ENCODE measurements around the gene DBT. TPM values are rescaled to one million over a fixed set of nuclear protein-coding genes. Genes with fewer than 3 reads are reported as not detected.
A peak's percentile ranks its signal among the peaks of the same experiment; 100 is the strongest.
"Not testable (repeated sequence)": the region's sequence is repeated elsewhere in the genome, so short reads cannot be mapped to it uniquely, and the experiment has no call there.

DBT gene
- total RNA-seq (2014; rRNA removed; shearing (Covaris generic); ENCODE audit: low replicate concordance) = 7.3 and 13.1 TPM in 2 replicates

DNA sequence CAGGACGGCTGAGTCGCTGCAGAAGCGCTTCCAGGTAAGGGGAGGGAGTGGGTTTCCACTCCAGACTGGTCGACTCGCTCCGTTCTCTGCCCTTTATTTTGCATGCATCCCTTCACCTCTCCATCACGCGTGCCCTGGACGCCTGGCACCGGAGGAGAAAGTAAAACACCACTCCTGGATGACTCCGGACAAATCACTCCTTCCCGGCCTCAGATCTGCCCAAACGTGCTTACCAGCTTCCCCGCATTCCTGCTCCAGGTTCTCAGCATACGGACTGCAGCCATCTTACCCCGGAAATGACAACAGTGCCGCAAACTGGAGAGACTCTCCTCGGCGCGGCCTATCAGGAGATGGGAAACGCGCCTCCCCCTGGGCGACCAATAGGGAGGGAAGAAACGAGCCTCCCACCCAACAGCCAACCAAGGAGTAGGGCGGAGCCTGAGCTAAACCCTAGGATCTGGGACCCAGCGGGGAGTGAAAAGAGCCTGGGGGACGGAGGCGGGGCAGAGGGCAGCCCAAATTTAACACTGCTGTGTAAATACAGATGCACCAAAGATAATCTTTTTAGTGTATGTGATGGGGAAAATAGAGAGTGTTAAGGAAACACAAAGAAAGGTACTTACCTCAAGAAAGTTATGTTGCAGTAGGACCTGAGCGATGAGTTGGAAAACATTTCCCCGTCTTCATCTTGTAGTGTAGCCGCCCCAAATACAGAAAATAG lies at the start of gene DBT:
Gene DBT (minus strand): TSS at position 298 of the 721 bp plus-strand sequence. CDS start 14 bp downstream, at position 284.
- H3K27ac ChIP-seq (ENCODE audit: low read length) = peak within 1 kb of the TSS; percentile 42; the same call in 1 of the 2 replicates
- no peaks in the 10 kb centered on the region for H3K9me3 ChIP-seq (ENCODE audit: low read length)
- DNase-seq = peak; percentile 97
- peak within 1 kb of the TSS; percentile 85 for H2AFZ ChIP-seq (ENCODE audit: low read length)
- peaks cover 46% of the 10 kb centered on the region for H3K79me2 ChIP-seq (ENCODE audit: low read length)
- no peaks in the 10 kb centered on the region for H3K9me2 ChIP-seq (replicated peaks; ENCODE audit: insufficient read depth, low read length)
- H3K9ac ChIP-seq (ENCODE audit: low read length) = peak within 1 kb of the TSS; percentile 97
- no peaks in the 10 kb centered on the region for H3K27me3 ChIP-seq (ENCODE audit: low read length)
- peak within 1 kb of the TSS; percentile 93 for H3K4me2 ChIP-seq (ENCODE audit: low read depth, low read length, poor library complexity, severe bottlenecking)
- peaks cover 33% of the 10 kb centered on the region for H3K4me1 ChIP-seq (ENCODE audit: low read length)
- no peaks in the 10 kb centered on the region for H4K20me1 ChIP-seq (ENCODE audit: insufficient read depth, low read depth, low read length)
- no peaks in the 10 kb centered on the region for H3K36me3 ChIP-seq (ENCODE audit: insufficient read depth, low read length)
- peak within 1 kb of the TSS; percentile 98 for H3K4me3 ChIP-seq (ENCODE audit: low read length)

DNA sequence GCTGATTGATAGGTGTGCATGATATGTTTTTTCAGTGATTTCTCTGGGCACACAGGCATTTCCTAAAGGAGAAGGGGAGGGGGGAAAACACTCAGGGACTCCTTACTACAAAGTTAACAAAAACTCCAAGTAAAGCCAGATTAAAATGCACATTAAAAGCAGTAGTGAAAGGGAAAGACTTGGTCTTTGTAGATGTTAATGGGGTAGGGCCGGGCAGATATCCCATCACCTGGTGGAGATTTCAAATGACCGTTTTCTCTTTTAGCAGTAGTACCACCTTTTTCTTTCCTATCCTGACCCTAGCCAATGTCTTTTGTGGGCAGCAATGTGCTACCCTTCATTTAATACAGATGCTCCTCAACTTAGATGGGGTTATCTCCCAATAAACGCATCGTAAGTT lies 48.9 kb upstream of the DBT start:
- Histone ChIP-seq H3K79me2 (ENCODE audit: low read length) (no peaks in the 10 kb centered on the region), H3K27ac (ENCODE audit: low read length) (no peak overlapping the region), H3K9ac (ENCODE audit: low read length) (no peak overlapping the region), H4K20me1 (ENCODE audit: insufficient read depth, low read depth, low read length) (no peaks in the 10 kb centered on the region), H3K4me1 (ENCODE audit: low read length) (no peaks in the 10 kb centered on the region), H3K9me3 (ENCODE audit: low read length) (no peaks in the 10 kb centered on the region), H3K4me3 (ENCODE audit: low read length) (no peak overlapping the region), H3K36me3 (ENCODE audit: insufficient read depth, low read length) (no peaks in the 10 kb centered on the region), H3K4me2 (ENCODE audit: low read depth, low read length, poor library complexity, severe bottlenecking) (no peak overlapping the region), H3K27me3 (ENCODE audit: low read length) (no peaks in the 10 kb centered on the region), H2AFZ (ENCODE audit: low read length) (no peak overlapping the region), H3K9me2 (replicated peaks; ENCODE audit: insufficient read depth, low read length) (no peaks in the 10 kb centered on the region)
- DNase-seq = no peak

DNA sequence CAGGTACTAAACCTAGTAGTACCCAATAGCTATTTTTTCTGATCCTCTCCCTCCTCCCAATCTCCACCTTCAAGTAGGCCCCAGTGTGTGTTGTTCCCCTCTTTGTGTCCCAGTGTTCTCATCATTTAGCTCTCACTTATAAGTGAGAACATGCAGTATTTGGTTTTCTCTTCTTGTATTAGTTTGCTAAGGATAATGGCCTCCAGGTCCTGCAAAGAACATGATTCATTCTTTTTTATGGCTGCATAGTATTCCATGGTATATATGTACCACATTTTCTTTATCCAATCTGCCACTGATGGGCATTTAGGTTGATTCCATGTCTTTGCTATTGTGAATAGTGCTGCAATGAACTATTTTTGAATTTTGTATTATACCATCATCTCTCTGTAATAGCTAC lies 47.4 kb upstream of the DBT start:
- H3K27ac ChIP-seq (ENCODE audit: low read length); H3K27me3 ChIP-seq (ENCODE audit: low read length); H3K9ac ChIP-seq (ENCODE audit: low read length); H3K9me2 ChIP-seq (replicated peaks; ENCODE audit: insufficient read depth, low read length); H2AFZ ChIP-seq (ENCODE audit: low read length); DNase-seq; H3K4me3 ChIP-seq (ENCODE audit: low read length); H3K4me1 ChIP-seq (ENCODE audit: low read length); H3K9me3 ChIP-seq (ENCODE audit: low read length); H4K20me1 ChIP-seq (ENCODE audit: insufficient read depth, low read depth, low read length); H3K79me2 ChIP-seq (ENCODE audit: low read length); H3K4me2 ChIP-seq (ENCODE audit: low read depth, low read length, poor library complexity, severe bottlenecking): not testable (repeated sequence)
- H3K36me3 ChIP-seq (ENCODE audit: insufficient read depth, low read length) = peaks cover 10% of the 10 kb centered on the region; the same call in 1 of the 2 replicates

DNA sequence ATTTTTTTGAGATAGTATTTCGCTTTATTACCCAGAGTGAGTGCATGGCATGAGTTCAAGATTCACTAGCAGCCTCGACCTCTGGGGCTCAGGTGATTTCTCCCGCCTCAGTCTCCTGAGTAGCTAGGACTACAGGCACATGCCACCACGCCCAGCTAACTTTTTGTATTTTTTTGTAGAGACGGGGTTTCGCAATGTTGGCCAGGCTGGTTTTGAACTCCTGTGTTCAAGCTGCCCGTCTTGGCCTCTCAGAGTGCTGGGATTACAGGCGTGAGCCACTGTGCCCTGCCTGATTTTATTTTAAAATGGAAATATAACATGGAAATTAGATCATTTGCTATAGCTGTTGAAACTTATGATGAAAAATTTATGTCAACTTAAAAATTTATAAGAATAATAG lies 46.5 kb upstream of the DBT start:
- no peaks in the 10 kb centered on the region for H3K9me2 ChIP-seq (replicated peaks; ENCODE audit: insufficient read depth, low read length)
- no peaks in the 10 kb centered on the region for H3K4me1 ChIP-seq (ENCODE audit: low read length)
- H3K9ac ChIP-seq (ENCODE audit: low read length) = no peak overlapping the region

DNA sequence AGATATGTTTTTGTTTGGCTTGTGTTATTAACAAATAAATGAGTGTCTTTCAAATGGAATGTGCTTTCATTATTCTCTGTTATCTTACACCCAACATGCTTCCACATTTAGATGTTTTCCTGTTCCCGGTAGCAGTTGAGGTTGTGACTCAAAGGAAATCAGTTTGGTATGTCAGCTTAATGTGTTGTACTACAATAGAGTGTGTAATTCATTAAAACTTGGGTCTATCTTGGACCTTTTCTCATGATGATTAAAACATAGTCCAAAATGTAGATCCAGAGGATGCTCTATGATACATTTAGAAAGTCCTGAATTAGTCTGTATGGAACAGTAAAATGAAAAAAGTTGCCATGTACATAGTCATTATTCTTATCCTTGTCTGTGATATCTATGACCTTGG lies 43.1 kb upstream of the DBT start:
- H4K20me1 ChIP-seq (ENCODE audit: insufficient read depth, low read depth, low read length) = no peaks in the 10 kb centered on the region
- no peaks in the 10 kb centered on the region for H3K9me2 ChIP-seq (replicated peaks; ENCODE audit: insufficient read depth, low read length)
- no peak overlapping the region for H2AFZ ChIP-seq (ENCODE audit: low read length)
- H3K27ac ChIP-seq (ENCODE audit: low read length) = no peak overlapping the region
- peaks cover 36% of the 10 kb centered on the region for H3K36me3 ChIP-seq (ENCODE audit: insufficient read depth, low read length)
- H3K9ac ChIP-seq (ENCODE audit: low read length) = no peak overlapping the region
- H3K4me2 ChIP-seq (ENCODE audit: low read depth, low read length, poor library complexity, severe bottlenecking) = no peak overlapping the region
- H3K4me1 ChIP-seq (ENCODE audit: low read length) = no peaks in the 10 kb centered on the region
- H3K27me3 ChIP-seq (ENCODE audit: low read length) = no peaks in the 10 kb centered on the region
- no peak overlapping the region for H3K4me3 ChIP-seq (ENCODE audit: low read length)
- no peak for DNase-seq
- H3K79me2 ChIP-seq (ENCODE audit: low read length) = no peaks in the 10 kb centered on the region
- H3K9me3 ChIP-seq (ENCODE audit: low read length) = no peaks in the 10 kb centered on the region

More for the DNA sequence above, 46.5 kb upstream of the DBT start:
- Histone ChIP-seq H2AFZ (ENCODE audit: low read length) (no peak overlapping the region), H3K27ac (ENCODE audit: low read length) (no peak overlapping the region), H3K4me3 (ENCODE audit: low read length) (no peak overlapping the region), H3K9me3 (ENCODE audit: low read length) (no peaks in the 10 kb centered on the region), H3K79me2 (ENCODE audit: low read length) (no peaks in the 10 kb centered on the region), H3K36me3 (ENCODE audit: insufficient read depth, low read length) (peaks cover 19% of the 10 kb centered on the region; the same call in 1 of the 2 replicates), H4K20me1 (ENCODE audit: insufficient read depth, low read depth, low read length) (no peaks in the 10 kb centered on the region), H3K4me2 (ENCODE audit: low read depth, low read length, poor library complexity, severe bottlenecking) (no peak overlapping the region), H3K27me3 (ENCODE audit: low read length) (no peaks in the 10 kb centered on the region)
- DNase-seq = no peak

DNA sequence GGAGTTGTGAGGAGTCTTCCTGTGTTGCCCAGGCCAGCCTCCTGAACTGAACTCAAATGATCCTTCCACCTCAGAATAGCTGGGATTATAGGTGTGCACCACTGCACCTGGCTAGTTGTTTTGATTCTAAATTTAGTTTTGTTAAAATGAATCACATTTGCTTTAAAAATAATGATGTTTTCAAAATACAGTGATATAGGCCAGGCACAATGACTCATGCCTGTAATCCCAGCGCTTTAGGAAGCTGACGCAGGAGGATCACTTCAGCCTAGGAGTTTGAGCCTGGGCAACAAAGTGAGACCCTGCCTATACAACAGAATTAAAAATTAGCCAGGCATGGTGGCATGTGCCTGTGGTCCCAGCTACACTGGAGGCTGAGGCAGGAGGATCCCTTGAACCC lies 40.7 kb upstream of the DBT start:
- Histone ChIP-seq H3K4me1 (ENCODE audit: low read length) (no peaks in the 10 kb centered on the region), H3K36me3 (ENCODE audit: insufficient read depth, low read length) (peaks cover 50% of the 10 kb centered on the region), H2AFZ (ENCODE audit: low read length) (no peak overlapping the region), H3K9me3 (ENCODE audit: low read length) (no peaks in the 10 kb centered on the region), H3K9ac (ENCODE audit: low read length) (no peak overlapping the region), H3K4me3 (ENCODE audit: low read length) (no peak overlapping the region), H3K79me2 (ENCODE audit: low read length) (no peaks in the 10 kb centered on the region), H3K27me3 (ENCODE audit: low read length) (no peaks in the 10 kb centered on the region), H3K4me2 (ENCODE audit: low read depth, low read length, poor library complexity, severe bottlenecking) (no peak overlapping the region), H4K20me1 (ENCODE audit: insufficient read depth, low read depth, low read length) (no peaks in the 10 kb centered on the region), H3K27ac (ENCODE audit: low read length) (no peak overlapping the region), H3K9me2 (replicated peaks; ENCODE audit: insufficient read depth, low read length) (no peaks in the 10 kb centered on the region)
- no peak for DNase-seq

DNA sequence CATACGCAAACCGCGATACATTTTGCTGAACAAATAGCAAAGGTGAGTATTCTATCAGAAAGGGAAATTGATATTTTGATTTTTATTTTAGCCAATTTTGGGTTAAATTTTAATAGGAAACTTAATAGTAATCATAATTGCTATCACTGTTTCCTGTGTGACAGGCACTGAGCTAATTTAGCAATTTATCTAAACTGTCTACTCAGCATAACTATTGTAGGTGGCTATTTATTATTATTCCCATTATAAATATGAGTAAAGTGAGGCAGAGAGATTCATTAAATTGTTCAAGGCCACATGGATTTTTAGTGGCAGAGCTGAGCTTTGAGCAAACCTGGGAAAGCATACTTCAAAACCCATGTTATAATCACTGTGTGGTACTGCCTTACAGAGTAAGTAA lies 37.5 kb upstream of the DBT start:
- Histone ChIP-seq H3K27ac (ENCODE audit: low read length) (no peak overlapping the region), H3K27me3 (ENCODE audit: low read length) (no peaks in the 10 kb centered on the region), H3K9ac (ENCODE audit: low read length) (no peak overlapping the region), H3K9me3 (ENCODE audit: low read length) (no peaks in the 10 kb centered on the region), H3K4me2 (ENCODE audit: low read depth, low read length, poor library complexity, severe bottlenecking) (no peak overlapping the region), H3K79me2 (ENCODE audit: low read length) (peaks cover under 1% of the 10 kb centered on the region; the same call in 1 of the 2 replicates), H3K4me1 (ENCODE audit: low read length) (no peaks in the 10 kb centered on the region), H3K36me3 (ENCODE audit: insufficient read depth, low read length) (peaks cover 54% of the 10 kb centered on the region), H3K4me3 (ENCODE audit: low read length) (no peak overlapping the region), H4K20me1 (ENCODE audit: insufficient read depth, low read depth, low read length) (no peaks in the 10 kb centered on the region), H3K9me2 (replicated peaks; ENCODE audit: insufficient read depth, low read length) (no peaks in the 10 kb centered on the region), H2AFZ (ENCODE audit: low read length) (no peak overlapping the region)
- DNase-seq = no peak

DNA sequence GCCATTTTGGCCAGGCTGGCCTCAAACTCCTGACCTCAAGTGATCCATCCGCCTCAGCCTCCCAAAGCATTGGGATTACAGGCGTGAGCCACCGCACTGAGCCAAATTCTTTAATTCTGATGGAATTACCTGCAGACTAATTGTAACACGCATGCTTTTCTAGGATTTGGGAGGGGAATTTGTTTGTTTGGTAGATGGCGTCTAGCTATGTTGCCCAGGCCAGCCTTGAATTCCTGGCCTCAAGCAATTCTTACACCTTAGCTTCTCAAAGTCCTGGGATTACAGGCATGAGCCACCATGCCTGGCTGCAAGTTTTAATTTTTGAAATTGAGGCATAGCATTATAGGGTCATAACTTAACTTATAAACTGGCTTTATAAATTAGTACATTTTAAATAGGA lies 35.0 kb upstream of the DBT start:
- Histone ChIP-seq H3K27me3 (ENCODE audit: low read length) (no peaks in the 10 kb centered on the region), H3K4me1 (ENCODE audit: low read length) (no peaks in the 10 kb centered on the region), H3K9me3 (ENCODE audit: low read length) (no peaks in the 10 kb centered on the region), H2AFZ (ENCODE audit: low read length) (no peak overlapping the region), H3K4me2 (ENCODE audit: low read depth, low read length, poor library complexity, severe bottlenecking) (no peak overlapping the region), H3K27ac (ENCODE audit: low read length) (no peak overlapping the region), H3K9me2 (replicated peaks; ENCODE audit: insufficient read depth, low read length) (no peaks in the 10 kb centered on the region), H3K79me2 (ENCODE audit: low read length) (peaks cover 10% of the 10 kb centered on the region; the same call in 1 of the 2 replicates), H3K9ac (ENCODE audit: low read length) (no peak overlapping the region), H3K36me3 (ENCODE audit: insufficient read depth, low read length) (peaks cover 49% of the 10 kb centered on the region), H3K4me3 (ENCODE audit: low read length) (no peak overlapping the region), H4K20me1 (ENCODE audit: insufficient read depth, low read depth, low read length) (0 out of 2 replicates have a peak, but pooled peaks cover 3% of the 10 kb centered on the region)
- no peak for DNase-seq

All from Karpas-422 (cell line).